Thoracic aorta (tissue), 2 donors: ENCODE data around the gene GMDS. TPM values are rescaled to one million over a fixed set of nuclear protein-coding genes. Genes with fewer than 3 reads are reported as not detected.

Source experiments
- ATAC-seq: fragments of 150-250 bp; one replicate; pipeline ENCODE4 v1.8.0; 2017; ENCODE audit warnings: low read depth; ENCODE audit not compliant: insufficient number of reproducible peaks, low FRiP score
- DNase-seq: peaks from one replicate; pipeline ENCODE4 v3.0.0-alpha.2; 2020; ENCODE audit warnings: low spot score
- H3K27ac ChIP-seq, 2 donors: fragments of 200-600 bp; sonication (generic); 1 replicate in 1 of 2; 2 replicates in 1 of 2; pipeline ENCODE4 v1.5.1; 2016; ENCODE audit warnings: mild to moderate bottlenecking in 2 of 2, moderate library complexity in 2 of 2
- H3K27me3 ChIP-seq: fragments of 200-600 bp; sonication (generic); replicated peaks from 2 replicates; pipeline ENCODE4 v1.6.0; 2016; ENCODE audit warnings: mild to moderate bottlenecking; ENCODE audit not compliant: insufficient read depth
- H3K36me3 ChIP-seq: fragments of 200-600 bp; sonication (generic); one replicate; pipeline ENCODE4 v1.5.1; 2016
- H3K4me1 ChIP-seq, 2 donors: fragments of 200-600 bp; sonication (generic); 1 replicate in 1 of 2; 2 replicates in 1 of 2; pipeline versions ENCODE4 v1.5.1 to v1.6.0; 2016; ENCODE audit warnings: low read depth in 2 of 2, mild to moderate bottlenecking in 1 of 2; ENCODE audit not compliant: control insufficient read depth in 1 of 2
- H3K4me3 ChIP-seq: fragments of 200-600 bp; sonication (generic); 2 replicates; pipeline ENCODE4 v1.5.1; 2016; ENCODE audit warnings: mild to moderate bottlenecking
- H3K9me3 ChIP-seq: fragments of 200-600 bp; sonication (generic); 2 replicates; pipeline ENCODE4 v1.5.1; 2016
- total RNA-seq, 2 donors: library from RNA; depleted of rRNA; stranded (reverse); fragments of >200 nt; gene quantifications; one replicate each; pipeline versions ENCODE4 v1.1.0 to v1.2.3, GENCODE V29; 2016
- TF ChIP-seq, protein P1 (sequence below): fragments of 200-600 bp; sonication (generic); IDR thresholded peaks from one replicate; pipeline ENCODE4 v1.5.1; 2019; ENCODE audit warnings: antibody characterized with exemption

Gene GMDS
- total RNA-seq, 2 donors from 2014 or later, result 87.8 to 87.9 TPM

DNA sequence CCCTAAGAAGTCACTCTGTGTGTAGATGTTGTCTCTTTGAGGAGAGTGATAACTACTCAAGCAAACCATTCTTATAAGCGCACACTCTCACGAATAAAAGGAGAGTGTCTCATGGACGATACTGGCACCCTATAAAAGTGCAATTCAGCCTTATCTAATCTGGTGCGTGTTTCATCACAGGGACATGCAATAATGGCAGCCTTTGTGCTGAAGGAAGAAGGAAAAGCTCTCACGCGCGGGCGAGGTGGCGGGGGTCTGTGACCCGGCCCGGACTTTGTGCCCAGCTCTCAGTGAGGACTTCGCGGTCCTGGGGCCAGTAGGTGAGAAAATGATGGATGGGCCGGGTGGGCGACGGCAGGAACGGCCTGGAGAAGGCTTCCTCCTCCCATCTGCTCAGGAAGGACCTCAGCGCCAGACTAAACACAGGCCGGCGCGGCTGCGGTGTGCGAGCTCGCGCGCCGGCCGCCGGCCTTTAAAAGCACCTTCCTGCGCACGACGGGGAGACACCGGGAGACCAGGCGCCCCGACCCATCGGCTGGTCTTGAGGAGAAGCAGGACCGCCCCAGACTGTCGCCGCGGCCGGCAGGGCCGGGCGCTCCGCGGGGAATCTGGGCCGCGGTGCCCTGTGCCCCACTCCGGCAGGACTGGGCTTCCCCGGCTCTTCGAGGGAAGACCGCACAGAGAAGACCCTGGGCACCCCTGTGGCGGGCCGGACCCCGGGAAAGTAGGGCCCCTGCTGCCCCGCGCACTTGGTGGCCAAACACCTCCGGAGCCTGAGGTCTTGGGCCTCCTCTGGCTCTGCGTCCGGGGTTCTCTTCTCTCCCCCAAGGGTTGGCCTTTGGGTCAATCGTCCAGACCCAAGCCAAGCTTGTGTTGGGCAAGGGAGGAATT is 644.0 kb downstream of the GMDS start:
- no peak for DNase-seq
- Histone ChIP-seq H3K4me1 (peaks cover 9 to 46% of the 10 kb centered on the region in 2 donors), H3K27ac (peak overlapping the region; percentile 96 to 98), H3K36me3 (no peaks in the 10 kb centered on the region), H3K9me3 (no peaks in the 10 kb centered on the region), H3K4me3 (peak overlapping the region; percentile 66), H3K27me3 (no peaks in the 10 kb centered on the region)
- TF ChIP-seq, protein P1, sequence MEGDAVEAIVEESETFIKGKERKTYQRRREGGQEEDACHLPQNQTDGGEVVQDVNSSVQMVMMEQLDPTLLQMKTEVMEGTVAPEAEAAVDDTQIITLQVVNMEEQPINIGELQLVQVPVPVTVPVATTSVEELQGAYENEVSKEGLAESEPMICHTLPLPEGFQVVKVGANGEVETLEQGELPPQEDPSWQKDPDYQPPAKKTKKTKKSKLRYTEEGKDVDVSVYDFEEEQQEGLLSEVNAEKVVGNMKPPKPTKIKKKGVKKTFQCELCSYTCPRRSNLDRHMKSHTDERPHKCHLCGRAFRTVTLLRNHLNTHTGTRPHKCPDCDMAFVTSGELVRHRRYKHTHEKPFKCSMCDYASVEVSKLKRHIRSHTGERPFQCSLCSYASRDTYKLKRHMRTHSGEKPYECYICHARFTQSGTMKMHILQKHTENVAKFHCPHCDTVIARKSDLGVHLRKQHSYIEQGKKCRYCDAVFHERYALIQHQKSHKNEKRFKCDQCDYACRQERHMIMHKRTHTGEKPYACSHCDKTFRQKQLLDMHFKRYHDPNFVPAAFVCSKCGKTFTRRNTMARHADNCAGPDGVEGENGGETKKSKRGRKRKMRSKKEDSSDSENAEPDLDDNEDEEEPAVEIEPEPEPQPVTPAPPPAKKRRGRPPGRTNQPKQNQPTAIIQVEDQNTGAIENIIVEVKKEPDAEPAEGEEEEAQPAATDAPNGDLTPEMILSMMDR, result no peak
- ATAC-seq, result no peak

DNA sequence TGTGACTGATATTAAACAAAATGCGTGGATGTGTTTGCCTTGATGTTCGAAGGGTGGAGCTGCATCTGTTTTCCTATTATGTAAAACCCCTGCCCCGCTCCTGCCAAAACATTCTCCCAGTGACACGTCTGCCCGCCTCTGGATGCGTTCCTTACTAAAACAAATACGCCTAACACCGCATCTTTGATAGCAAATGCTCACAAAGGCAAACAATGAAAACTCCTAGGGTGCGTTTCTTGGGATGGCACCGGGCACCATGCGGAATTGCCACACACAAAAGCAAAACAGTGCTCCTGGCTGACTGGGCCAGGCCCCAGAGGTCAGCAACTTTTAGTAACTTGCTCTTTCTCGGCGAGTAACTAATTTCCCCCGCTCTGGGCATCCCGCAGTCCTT is 644.6 kb downstream of the GMDS start:
- DNase-seq (no peak), ATAC-seq (no peak)
- Histone ChIP-seq H3K4me3 (peak overlapping the region; percentile 66), H3K9me3 (no peaks in the 10 kb centered on the region), H3K4me1 (peaks cover 9 to 53% of the 10 kb centered on the region in 2 donors), H3K36me3 (no peaks in the 10 kb centered on the region), H3K27me3 (no peaks in the 10 kb centered on the region), H3K27ac (peak overlapping the region; percentile 96 to 98)
- TF ChIP-seq, protein P1, result no peak

DNA sequence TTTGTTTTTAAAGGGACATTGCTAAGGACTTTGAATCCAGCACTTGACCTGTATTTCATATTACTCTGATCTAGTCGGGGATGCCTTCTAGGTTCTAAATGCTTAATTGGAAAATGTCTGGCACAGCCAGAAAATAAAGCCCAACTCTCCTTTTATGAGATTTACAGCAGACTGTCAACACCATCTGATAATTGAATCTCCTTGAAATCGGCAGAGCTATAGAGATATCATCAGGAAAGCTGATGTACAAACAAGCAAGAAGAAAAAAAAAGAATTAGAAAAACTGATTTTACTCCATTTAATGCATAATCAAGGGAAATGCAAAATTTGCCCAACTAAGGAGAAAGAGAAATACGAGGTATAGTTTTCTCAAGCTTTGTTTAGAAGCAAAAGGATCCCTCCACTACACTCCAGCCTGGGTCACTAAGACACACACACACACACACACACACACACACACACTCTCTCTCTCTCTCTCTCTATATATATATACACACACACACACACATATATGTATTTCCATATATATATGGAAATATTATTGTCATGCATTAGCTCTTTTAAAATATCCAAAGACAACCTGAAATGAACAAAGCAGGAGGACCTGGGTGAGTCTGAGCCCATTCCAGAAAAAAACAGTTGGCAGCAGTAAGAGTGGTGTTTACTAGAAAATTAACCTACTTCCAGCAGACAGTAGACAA is 645.2 kb downstream of the GMDS start:
- TF ChIP-seq, protein P1, result no peak
- Histone ChIP-seq H3K27ac (peak overlapping the region; percentile 96 to 98), H3K27me3 (no peaks in the 10 kb centered on the region), H3K9me3 (no peaks in the 10 kb centered on the region), H3K4me1 (peaks cover 9 to 54% of the 10 kb centered on the region in 2 donors), H3K4me3 (no peak overlapping the region), H3K36me3 (no peaks in the 10 kb centered on the region)
- ATAC-seq (no peak), DNase-seq (no peak)

DNA sequence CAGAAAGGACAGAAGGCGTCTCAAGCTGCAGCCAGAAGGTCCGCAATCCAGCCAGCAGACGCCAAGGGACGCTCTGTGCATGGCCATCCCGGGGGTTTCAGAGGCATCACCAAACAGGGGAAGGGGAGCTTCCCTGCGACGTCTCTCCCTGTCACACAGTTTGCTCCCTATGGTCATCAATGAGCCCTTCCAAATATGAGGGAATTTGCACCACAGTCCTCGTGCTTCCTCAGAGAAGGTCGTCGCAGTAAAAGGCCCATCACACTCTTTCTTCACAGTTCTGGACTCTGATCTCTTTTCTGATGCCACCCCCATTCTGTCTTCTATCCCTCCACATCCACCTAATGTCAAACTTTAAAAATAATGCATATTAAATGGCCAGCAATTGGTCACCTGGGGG is 645.9 kb downstream of the GMDS start:
- H3K4me3 ChIP-seq, result no peak overlapping the region
- ATAC-seq, result no peak
- DNase-seq, result no peak
- H3K36me3 ChIP-seq, result no peaks in the 10 kb centered on the region
- peaks cover 9 to 54% of the 10 kb centered on the region in 2 donors for H3K4me1 ChIP-seq
- H3K27ac ChIP-seq, result no peak overlapping the region
- TF ChIP-seq, protein P1, result no peak
- H3K9me3 ChIP-seq, result no peaks in the 10 kb centered on the region
- no peaks in the 10 kb centered on the region for H3K27me3 ChIP-seq

DNA sequence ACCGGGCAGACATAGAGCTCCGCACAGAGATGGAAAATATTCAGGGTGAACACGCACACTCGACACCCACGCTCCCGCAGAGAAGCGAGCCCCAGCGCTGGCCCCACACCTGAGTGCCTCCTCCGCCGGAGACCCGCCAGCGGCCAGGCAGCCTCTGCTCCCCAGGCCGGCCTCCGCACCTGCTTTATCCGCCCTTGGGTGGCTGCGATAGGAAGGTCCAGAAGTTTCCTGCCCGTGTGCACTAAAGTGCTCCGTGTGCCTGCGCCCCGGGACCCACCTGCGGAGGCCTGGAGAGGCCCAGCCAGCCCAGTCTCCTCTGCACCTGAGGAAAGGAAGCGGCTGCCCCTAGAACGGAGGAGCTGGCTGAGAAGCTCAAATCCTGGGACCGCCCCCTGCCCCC is 646.5 kb downstream of the GMDS start:
- ATAC-seq (no peak), DNase-seq (no peak)
- Histone ChIP-seq H3K9me3 (no peaks in the 10 kb centered on the region), H3K36me3 (no peaks in the 10 kb centered on the region), H3K4me1 (peaks cover 9 to 54% of the 10 kb centered on the region in 2 donors), H3K4me3 (no peak overlapping the region), H3K27me3 (no peaks in the 10 kb centered on the region), H3K27ac (no peak overlapping the region)
- TF ChIP-seq, protein P1, result no peak
